Measurements from ENCODE around the gene PRF1. TPM values are rescaled to one million over a fixed set of nuclear protein-coding genes. Genes with fewer than 3 reads are reported as not detected.

The PRF1 gene
- total RNA-seq, 2 donors from 2014 or later: 30.9 to 35.7 TPM

GRCh38 chr10:70562036-70562755 lies 40.3 kb downstream of the PRF1 start:
- no peak for ATAC-seq

GRCh38 chr10:70561558-70561957 lies 41.0 kb downstream of the PRF1 start:
- H3K9me3 Mint-ChIP-seq: no peaks in the 10 kb centered on the region
- ATAC-seq (no peak), DNase-seq (ENCODE audit: low spot score in 2 of 2) (no peak)
- H3K27ac Mint-ChIP-seq: peak overlapping the region in 1 of 2 donors; percentile 5
- H3K36me3 Mint-ChIP-seq: no peaks in the 10 kb centered on the region

More at GRCh38 chr10:70562036-70562755, 40.3 kb downstream of the PRF1 start:
- Mint-ChIP-seq H3K9me3 (no peaks in the 10 kb centered on the region), H3K36me3 (no peaks in the 10 kb centered on the region), H3K27ac (peak overlapping the region in 1 of 2 donors; percentile 13)
- no peak for DNase-seq (ENCODE audit: low spot score in 2 of 2)

DNA sequence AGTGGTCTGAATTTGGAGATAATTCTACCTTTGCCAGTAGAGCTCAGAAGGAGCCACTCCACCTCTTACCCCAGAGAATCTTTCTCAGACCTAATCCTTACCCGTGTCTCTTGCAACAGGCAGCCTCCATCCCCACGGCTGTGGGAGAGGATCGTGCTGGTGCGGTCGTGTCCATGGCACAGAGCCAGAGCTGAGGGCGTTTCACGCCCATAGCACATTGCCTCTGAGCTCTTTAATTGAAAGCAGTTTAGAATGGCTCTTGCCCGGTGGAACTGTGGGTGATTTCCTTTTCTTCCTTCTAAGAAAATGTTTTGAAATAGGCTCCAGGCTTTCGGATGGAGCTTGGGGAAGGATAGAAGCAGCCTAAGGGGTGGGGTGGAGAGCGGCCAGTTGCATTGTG lies 41.5 kb downstream of the PRF1 start:
- no peaks in the 10 kb centered on the region for H3K36me3 Mint-ChIP-seq
- no peaks in the 10 kb centered on the region for H3K9me3 Mint-ChIP-seq
- no peak overlapping the region for H3K27ac Mint-ChIP-seq
- DNase-seq (ENCODE audit: low spot score in 2 of 2) (no peak), ATAC-seq (no peak)

DNA sequence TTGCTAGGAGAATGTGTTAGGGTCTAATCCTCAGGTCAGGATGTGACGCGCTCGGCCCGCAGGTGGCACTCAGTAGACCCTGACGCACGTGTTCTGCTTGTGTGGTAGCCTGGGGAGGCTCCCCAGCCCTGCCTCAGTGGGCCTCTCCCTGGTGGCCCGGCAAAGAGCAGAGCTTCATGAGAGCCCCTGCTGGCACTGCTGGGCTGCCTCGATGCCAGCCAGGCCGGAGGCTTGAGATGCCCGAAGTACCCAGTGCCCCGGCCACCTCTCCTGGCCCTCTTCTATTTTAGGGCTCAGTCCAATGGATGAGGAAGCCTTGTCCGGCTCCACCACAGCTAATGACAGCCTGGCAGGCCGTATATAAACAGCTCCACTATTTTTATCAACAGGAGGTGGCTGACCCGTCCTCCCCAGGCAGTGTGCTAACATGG lies 42.0 kb downstream of the PRF1 start:
- ATAC-seq (no peak), DNase-seq (ENCODE audit: low spot score in 2 of 2) (no peak)
- H3K9me3 Mint-ChIP-seq: no peaks in the 10 kb centered on the region
- H3K36me3 Mint-ChIP-seq: no peaks in the 10 kb centered on the region
- H3K27ac Mint-ChIP-seq: peak overlapping the region in 1 of 2 donors; percentile 79

GRCh38 chr10:70559861-70560260 lies 42.7 kb downstream of the PRF1 start:
- no peaks in the 10 kb centered on the region for H3K36me3 Mint-ChIP-seq
- no peak for ATAC-seq
- H3K27ac Mint-ChIP-seq: peak overlapping the region; percentile 59 to 79
- DNase-seq (ENCODE audit: low spot score in 2 of 2): no peak
- H3K9me3 Mint-ChIP-seq: no peaks in the 10 kb centered on the region

GRCh38 chr10:70558871-70559810 lies 43.4 kb downstream of the PRF1 start:
- ATAC-seq (peak; percentile 93 to 94), DNase-seq (ENCODE audit: low spot score in 2 of 2) (peak in 1 of 2 donors; percentile 82)
- Mint-ChIP-seq H3K27ac (peak overlapping the region; percentile 19 to 79), H3K36me3 (no peaks in the 10 kb centered on the region), H3K9me3 (no peaks in the 10 kb centered on the region)

DNA sequence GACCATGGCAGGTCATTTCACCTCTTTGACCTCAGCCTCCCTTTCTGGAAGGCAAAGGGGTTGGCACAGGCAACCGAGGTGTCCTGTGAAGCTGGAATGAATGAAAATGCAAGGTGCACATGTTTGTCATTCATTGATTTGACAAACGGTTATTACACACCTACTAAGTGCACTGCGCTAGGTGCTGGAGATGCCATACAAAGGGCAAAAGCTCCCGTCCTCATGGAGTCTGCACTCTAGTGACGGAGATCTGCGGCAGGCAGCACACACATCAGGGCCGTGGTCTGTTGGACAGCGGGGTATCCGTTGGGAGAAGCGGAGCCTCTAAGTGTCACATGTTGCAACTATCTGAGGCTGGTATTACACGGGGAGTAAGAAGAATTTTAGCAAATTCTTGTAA lies 44.2 kb downstream of the PRF1 start:
- Mint-ChIP-seq H3K9me3 (no peaks in the 10 kb centered on the region), H3K27ac (no peak overlapping the region), H3K36me3 (no peaks in the 10 kb centered on the region)
- DNase-seq (ENCODE audit: low spot score in 2 of 2) (no peak), ATAC-seq (no peak)

GRCh38 chr10:70557876-70558275 lies 44.7 kb downstream of the PRF1 start:
- H3K36me3 Mint-ChIP-seq: no peaks in the 10 kb centered on the region
- ATAC-seq (no peak), DNase-seq (ENCODE audit: low spot score in 2 of 2) (no peak)
- H3K9me3 Mint-ChIP-seq: no peaks in the 10 kb centered on the region
- H3K27ac Mint-ChIP-seq: no peak overlapping the region

DNA sequence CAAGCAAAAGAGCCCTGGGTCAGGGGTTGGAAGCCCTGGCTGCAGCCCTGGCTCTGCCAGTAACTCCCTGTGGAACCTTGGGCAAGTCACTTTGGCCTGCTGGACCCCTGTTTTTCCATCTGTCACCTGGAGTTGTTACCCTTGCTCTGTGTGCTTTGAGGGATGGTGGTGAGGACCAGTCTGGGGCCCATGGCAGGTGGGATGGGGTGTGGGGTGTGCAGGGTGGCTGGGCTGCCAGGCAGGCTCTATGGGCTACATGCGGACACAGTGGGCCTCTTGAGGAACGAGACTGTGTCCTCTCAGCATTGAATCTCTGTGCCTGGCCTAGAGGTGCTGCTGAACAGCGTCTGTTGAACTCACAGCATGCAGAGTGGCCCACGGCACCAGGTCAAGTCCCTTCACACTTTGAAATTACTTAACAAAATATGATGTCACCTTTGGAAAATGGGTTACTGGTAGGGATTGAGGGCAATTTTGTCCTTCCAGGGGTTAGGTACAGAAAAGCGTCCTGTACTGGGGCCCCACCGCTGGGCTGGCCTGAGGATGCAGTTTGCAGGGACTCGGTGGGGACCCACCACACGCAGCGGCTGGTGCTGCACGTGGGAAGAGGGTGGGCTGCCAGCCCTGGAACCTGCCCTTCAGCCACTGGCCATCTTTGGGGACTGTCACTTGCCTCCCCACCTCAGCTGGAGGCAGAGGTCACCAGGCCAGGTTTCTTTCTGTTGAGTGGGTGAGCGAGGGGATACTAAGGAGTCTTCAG lies 45.3 kb downstream of the PRF1 start:
- no peaks in the 10 kb centered on the region for H3K9me3 Mint-ChIP-seq
- H3K36me3 Mint-ChIP-seq: no peaks in the 10 kb centered on the region
- no peak for ATAC-seq
- DNase-seq (ENCODE audit: low spot score in 2 of 2): no peak
- H3K27ac Mint-ChIP-seq: no peak overlapping the region

DNA sequence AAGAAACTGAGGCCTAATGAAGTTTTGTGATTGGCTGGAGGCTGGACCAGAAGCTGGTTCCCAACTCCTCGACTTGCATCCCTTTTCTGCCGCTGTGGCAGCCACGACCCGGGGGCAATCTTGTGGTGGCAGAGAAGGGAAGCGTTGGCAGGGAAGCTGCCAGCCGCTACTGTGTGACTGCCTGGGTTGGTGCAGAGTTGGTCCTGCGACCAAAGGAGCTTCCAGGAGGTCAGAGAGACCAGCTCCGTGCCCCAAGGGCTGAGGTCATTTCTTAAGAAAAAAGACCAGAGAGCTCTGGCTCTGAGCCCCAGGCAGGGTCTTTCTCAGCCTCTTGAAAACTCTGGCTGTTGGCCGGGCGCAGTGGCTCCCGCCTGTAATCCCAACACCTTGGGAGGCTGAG lies 47.2 kb downstream of the PRF1 start:
- Mint-ChIP-seq H3K36me3 (no peaks in the 10 kb centered on the region), H3K9me3 (no peaks in the 10 kb centered on the region), H3K27ac (no peak overlapping the region)
- DNase-seq (ENCODE audit: low spot score in 2 of 2) (no peak), ATAC-seq (no peak)

GRCh38 chr10:70552586-70552985 lies 50.0 kb downstream of the PRF1 start:
- no peak for DNase-seq (ENCODE audit: low spot score in 2 of 2)
- ATAC-seq: no peak
- Mint-ChIP-seq H3K9me3 (no peaks in the 10 kb centered on the region), H3K27ac (no peak overlapping the region), H3K36me3 (no peaks in the 10 kb centered on the region)

DNA sequence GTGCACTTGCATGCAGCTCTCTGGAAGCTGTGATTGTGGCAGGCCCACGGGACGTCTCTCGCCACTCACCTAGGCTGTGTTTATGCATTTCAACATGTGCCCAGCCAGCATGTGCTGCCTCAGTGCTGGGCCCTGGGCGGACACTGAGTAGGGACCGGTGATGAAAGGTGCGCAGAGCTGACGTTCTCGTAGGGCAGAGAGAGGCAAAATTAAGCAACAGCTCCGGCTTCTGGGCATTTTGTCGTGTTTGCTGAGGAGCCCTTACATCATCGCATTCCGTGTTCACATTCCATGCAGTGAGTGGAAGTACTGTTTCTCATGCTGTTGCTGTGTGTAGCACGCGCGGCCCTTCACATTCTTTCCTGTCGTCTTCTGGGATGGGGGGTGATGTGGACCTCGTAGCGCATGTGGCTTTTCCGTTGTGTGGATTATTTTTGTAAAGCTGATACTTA lies 50.5 kb downstream of the PRF1 start:
- Mint-ChIP-seq H3K36me3 (no peaks in the 10 kb centered on the region), H3K9me3 (no peaks in the 10 kb centered on the region), H3K27ac (no peak overlapping the region)
- DNase-seq (ENCODE audit: low spot score in 2 of 2) (no peak), ATAC-seq (no peak)

GRCh38 chr10:70551466-70551865 lies 51.1 kb downstream of the PRF1 start:
- no peak overlapping the region for H3K27ac Mint-ChIP-seq
- H3K9me3 Mint-ChIP-seq: no peaks in the 10 kb centered on the region
- H3K36me3 Mint-ChIP-seq: no peaks in the 10 kb centered on the region
- DNase-seq (ENCODE audit: low spot score in 2 of 2) (no peak), ATAC-seq (no peak)

DNA sequence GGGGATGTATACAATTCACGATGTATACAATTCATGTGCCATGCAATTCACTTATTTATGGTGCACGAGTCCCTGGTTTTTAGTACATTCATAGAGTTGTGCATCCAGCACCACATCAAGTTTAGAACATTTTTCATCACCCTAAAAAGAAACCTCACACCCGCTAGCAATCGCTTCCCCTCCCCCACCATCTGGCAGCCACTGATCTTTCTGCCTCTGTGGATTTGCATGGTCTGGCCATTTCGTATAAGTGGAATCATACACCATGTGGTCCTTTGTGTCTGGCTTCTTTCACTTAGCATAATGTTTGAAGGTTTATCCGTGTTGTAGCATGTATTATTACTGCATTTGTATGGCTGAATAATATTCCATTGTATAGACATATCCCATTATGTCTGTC lies 52.1 kb downstream of the PRF1 start:
- ATAC-seq (no peak), DNase-seq (ENCODE audit: low spot score in 2 of 2) (no peak)
- no peaks in the 10 kb centered on the region for H3K36me3 Mint-ChIP-seq
- no peak overlapping the region for H3K27ac Mint-ChIP-seq
- H3K9me3 Mint-ChIP-seq: no peaks in the 10 kb centered on the region

GRCh38 chr10:70549962-70550458 lies 52.5 kb downstream of the PRF1 start:
- peak; percentile 82 to 90 for ATAC-seq
- no peaks in the 10 kb centered on the region for H3K36me3 Mint-ChIP-seq
- H3K27ac Mint-ChIP-seq: no peak overlapping the region
- no peaks in the 10 kb centered on the region for H3K9me3 Mint-ChIP-seq
- peak; percentile 68 to 76 for DNase-seq (ENCODE audit: low spot score in 2 of 2)

- Mint-ChIP-seq H3K9me3 (no peaks in the 10 kb centered on the region), H3K27ac (no peak overlapping the region), H3K36me3 (no peaks in the 10 kb centered on the region)
- DNase-seq (ENCODE audit: low spot score in 2 of 2) (no peak), ATAC-seq (peak; percentile 9 to 50)
These were observed 53.1 kb downstream of the PRF1 start for GRCh38 chr10:70549351-70549961.

Data from activated naive CD4-positive, alpha-beta T cell treated with anti-CD3 and anti-CD28 coated beads, Interleukin-2, amount 50 U/mL, for 72 hours (primary cell).